Smooth muscle cell (in vitro differentiated cells): ENCODE results near the gene PLXNC1. TPM values are rescaled to one million over a fixed set of nuclear protein-coding genes. Genes with fewer than 3 reads are reported as not detected.

Source experiments
- DNase-seq: peaks from one replicate; lab custom pipeline; 2025; ENCODE audit not compliant: unreplicated experiment; lab: John Stamatoyannopoulos, UW
- H2AFZ ChIP-seq: fragments of 200-600 bp; sonication (generic); 2 replicates; pipeline ENCODE4 v1.6.0; 2016; ENCODE audit warnings: antibody characterized with exemption, low read depth, mild to moderate bottlenecking
- H3F3A ChIP-seq: fragments of 200-600 bp; sonication (generic); 2 replicates; pipeline ENCODE4 v1.6.0; 2017; ENCODE audit warnings: antibody characterized with exemption, low read depth
- H3K27ac ChIP-seq: fragments of 200-600 bp; sonication (generic); 2 replicates; pipeline ENCODE4 v1.5.1; 2016; ENCODE audit warnings: low read depth, mild to moderate bottlenecking
- H3K27me3 ChIP-seq: fragments of 200-600 bp; sonication (generic); 2 replicates; pipeline ENCODE4 v1.6.1; 2016; ENCODE audit warnings: low read depth, mild to moderate bottlenecking
- H3K36me3 ChIP-seq: fragments of 200-600 bp; sonication (generic); 2 replicates; pipeline ENCODE4 v1.5.1; 2016; ENCODE audit warnings: low read depth
- H3K4me1 ChIP-seq: fragments of 200-600 bp; sonication (generic); 2 replicates; pipeline ENCODE4 v1.5.1; 2016; ENCODE audit warnings: low read depth
- H3K4me2 ChIP-seq: fragments of 200-600 bp; sonication (generic); 2 replicates; pipeline ENCODE4 v1.6.0; 2016; ENCODE audit warnings: mild to moderate bottlenecking
- H3K4me3 ChIP-seq: fragments of 200-600 bp; sonication (generic); 2 replicates; pipeline ENCODE4 v1.5.1; 2016; ENCODE audit warnings: mild to moderate bottlenecking
- H3K79me2 ChIP-seq: fragments of 200-600 bp; sonication (generic); 2 replicates; pipeline ENCODE4 v1.6.0; 2016; ENCODE audit warnings: low read depth, mild to moderate bottlenecking
- H3K9ac ChIP-seq: fragments of 200-600 bp; sonication (generic); 2 replicates; pipeline ENCODE4 v1.6.0; 2016; ENCODE audit warnings: low read depth
- H3K9me3 ChIP-seq: fragments of 200-600 bp; sonication (generic); replicated peaks from 2 replicates; pipeline ENCODE4 v1.5.1; 2016; ENCODE audit warnings: low read depth
- H4K20me1 ChIP-seq: fragments of 200-600 bp; sonication (generic); 2 replicates; pipeline ENCODE4 v1.6.0; 2016; ENCODE audit warnings: low read depth
- WGBS: methylation state at CpG from one replicate; pipeline ENCODE4 v1.1.7; 2016; ENCODE audit warnings: low lambda C conversion rate; 5-methylcytosine and 5-hydroxymethylcytosine counted together
- polyA plus RNA-seq: library from polyadenylated mRNA; unstranded; fragments of >200 nt; fragmentation: Nextera tagmentation; extraction: Ambion mirVana; gene quantifications from 2 replicates; pipeline ENCODE4 v1.2.1, GENCODE V29; 2016
- total RNA-seq: library from RNA; depleted of rRNA; stranded (reverse); fragments of >200 nt; gene quantifications from 2 replicates; pipeline ENCODE4 v1.2.3, GENCODE V29; 2014
- TF ChIP-seq, protein P1 (sequence below): fragments of 200-600 bp; sonication (generic); IDR thresholded peaks from 2 replicates; pipeline ENCODE4 v1.5.1; 2017; ENCODE audit warnings: borderline replicate concordance, mild to moderate bottlenecking, antibody characterized with exemption; ENCODE audit not compliant: insufficient read depth, poor library complexity, severe bottlenecking

Gene PLXNC1
- total and polyA plus RNA-seq, 2 experiments from 2014 or later: 0.49 to 0.66 TPM

DNA sequence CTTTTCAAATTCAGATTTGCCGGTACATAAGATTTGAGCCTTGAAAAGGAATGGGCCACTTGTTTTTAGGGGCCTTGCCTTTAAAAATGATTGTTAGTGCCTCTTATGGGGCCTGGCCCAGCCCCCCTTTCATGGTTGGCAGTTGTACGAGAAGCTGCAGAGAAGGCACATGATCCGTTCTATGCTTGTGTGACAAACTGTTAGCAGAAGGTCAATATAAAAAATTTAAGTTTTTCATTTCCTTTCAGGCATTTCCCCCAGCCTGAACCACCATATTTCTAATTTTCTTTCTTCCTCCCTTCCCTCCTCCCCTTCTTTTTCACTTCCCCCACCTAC, 119.1 kb downstream of the PLXNC1 start:
- Histone ChIP-seq H4K20me1 (no peaks in the 10 kb centered on the region), H3K36me3 (no peaks in the 10 kb centered on the region), H3F3A (no peaks in the 10 kb centered on the region), H3K4me3 (no peak overlapping the region), H3K9me3 (no peaks in the 10 kb centered on the region), H3K4me1 (peaks cover 10% of the 10 kb centered on the region), H2AFZ (no peak overlapping the region), H3K4me2 (no peak overlapping the region), H3K79me2 (no peaks in the 10 kb centered on the region), H3K27ac (no peak overlapping the region), H3K9ac (no peak overlapping the region), H3K27me3 (peaks cover 33% of the 10 kb centered on the region)
- no peak for DNase-seq
- 85% methylated on average over 3 of the region's 3 CpGs for WGBS
- TF ChIP-seq, protein P1, sequence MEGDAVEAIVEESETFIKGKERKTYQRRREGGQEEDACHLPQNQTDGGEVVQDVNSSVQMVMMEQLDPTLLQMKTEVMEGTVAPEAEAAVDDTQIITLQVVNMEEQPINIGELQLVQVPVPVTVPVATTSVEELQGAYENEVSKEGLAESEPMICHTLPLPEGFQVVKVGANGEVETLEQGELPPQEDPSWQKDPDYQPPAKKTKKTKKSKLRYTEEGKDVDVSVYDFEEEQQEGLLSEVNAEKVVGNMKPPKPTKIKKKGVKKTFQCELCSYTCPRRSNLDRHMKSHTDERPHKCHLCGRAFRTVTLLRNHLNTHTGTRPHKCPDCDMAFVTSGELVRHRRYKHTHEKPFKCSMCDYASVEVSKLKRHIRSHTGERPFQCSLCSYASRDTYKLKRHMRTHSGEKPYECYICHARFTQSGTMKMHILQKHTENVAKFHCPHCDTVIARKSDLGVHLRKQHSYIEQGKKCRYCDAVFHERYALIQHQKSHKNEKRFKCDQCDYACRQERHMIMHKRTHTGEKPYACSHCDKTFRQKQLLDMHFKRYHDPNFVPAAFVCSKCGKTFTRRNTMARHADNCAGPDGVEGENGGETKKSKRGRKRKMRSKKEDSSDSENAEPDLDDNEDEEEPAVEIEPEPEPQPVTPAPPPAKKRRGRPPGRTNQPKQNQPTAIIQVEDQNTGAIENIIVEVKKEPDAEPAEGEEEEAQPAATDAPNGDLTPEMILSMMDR: no peak

DNA sequence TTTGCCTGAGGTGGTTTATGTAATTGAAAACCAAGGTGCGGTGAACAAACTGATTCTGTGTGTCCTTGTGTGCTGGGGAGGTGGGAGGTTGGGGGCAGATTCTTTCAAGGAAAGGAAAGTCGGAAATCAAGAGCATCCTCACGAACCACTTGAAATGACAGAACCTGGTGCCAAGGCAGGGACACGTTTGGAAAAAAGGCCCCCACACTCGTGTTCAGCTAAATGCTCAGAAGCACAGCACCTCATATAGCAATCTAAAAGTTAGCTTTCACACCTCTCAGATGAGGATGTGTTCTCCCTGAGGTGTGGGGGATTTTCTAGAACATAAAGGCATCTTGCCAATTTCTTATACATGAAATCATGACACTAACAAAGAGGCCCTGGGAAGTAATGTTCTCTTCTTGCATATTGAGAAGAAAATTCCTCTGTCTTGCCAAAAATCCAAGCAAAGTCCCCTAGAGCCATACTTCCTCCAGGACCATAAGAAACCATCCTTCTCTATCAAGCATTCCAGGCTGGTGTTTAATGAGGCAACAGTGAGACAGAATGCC, 119.6 kb downstream of the PLXNC1 start:
- no peak for DNase-seq
- Histone ChIP-seq H3K4me2 (no peak overlapping the region), H3K36me3 (no peaks in the 10 kb centered on the region), H3K27me3 (peaks cover 33% of the 10 kb centered on the region), H4K20me1 (no peaks in the 10 kb centered on the region), H3K9me3 (no peaks in the 10 kb centered on the region), H2AFZ (no peak overlapping the region), H3K79me2 (no peaks in the 10 kb centered on the region), H3K4me1 (peaks cover 10% of the 10 kb centered on the region), H3K27ac (no peak overlapping the region), H3K9ac (no peak overlapping the region), H3F3A (no peaks in the 10 kb centered on the region), H3K4me3 (no peak overlapping the region)
- TF ChIP-seq, protein P1: no peak
- WGBS: 97% methylated on average over 5 of the region's 5 CpGs

DNA sequence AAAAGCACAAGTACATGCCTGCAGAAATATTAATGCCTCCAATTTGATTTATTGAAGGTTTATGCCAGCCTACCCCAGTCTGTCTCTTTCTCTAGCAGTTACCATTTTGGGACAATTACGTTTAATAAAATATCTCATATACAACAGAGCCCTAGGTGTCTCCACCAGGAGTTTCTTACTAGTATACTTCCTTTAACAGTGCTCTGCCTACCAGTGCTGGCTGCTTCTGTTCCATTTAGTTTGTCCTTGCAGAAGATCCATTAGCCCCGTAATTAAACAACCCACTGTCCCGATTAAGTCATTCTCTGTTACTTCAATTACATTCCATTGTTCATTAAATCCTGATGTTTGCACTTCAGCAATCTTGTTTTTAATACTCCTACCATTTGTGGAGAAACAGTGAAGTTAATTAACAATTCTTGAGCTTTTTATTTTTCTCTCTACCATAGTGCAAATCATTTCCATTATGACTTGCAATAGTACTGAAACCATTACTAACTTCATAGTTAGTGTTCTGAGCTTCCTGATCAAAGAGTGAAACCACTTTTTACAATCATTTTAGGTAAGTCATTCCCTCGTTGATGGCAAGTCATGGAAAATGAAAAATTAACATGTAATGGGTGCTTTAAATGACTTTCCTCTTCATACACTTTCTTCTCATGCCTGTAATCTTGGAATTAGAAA, 121.1 kb downstream of the PLXNC1 start:
- peaks cover 5% of the 10 kb centered on the region for H3K4me1 ChIP-seq
- no peak overlapping the region for H3K27ac ChIP-seq
- H4K20me1 ChIP-seq: no peaks in the 10 kb centered on the region
- H3K9me3 ChIP-seq: no peaks in the 10 kb centered on the region
- no peak overlapping the region for H3K4me3 ChIP-seq
- H2AFZ ChIP-seq: no peak overlapping the region
- H3K27me3 ChIP-seq: peaks cover 33% of the 10 kb centered on the region
- TF ChIP-seq, protein P1: no peak
- H3F3A ChIP-seq: no peaks in the 10 kb centered on the region
- H3K36me3 ChIP-seq: no peaks in the 10 kb centered on the region
- DNase-seq: no peak
- WGBS: 90% methylated on average over 4 of the region's 4 CpGs
- no peak overlapping the region for H3K4me2 ChIP-seq
- H3K9ac ChIP-seq: no peak overlapping the region
- no peaks in the 10 kb centered on the region for H3K79me2 ChIP-seq

DNA sequence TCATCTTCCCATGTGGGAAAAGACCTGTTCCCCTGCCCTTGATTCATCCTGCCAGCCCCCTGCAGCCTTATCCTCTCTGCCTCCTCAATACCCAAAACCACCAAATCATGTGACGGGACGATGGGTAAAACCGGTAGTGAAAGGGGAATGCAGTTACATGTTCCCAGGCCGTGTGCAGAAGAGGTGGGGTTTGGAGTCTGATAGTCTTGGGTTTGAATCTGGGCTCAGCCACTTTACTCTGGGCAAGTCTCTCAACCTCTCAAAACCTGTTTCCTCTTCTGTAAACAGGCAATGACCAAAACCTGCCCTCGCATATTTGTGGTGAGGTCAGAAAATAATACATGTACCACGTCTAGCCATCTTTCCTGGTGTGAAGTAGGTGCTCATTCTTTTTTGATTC, 123.0 kb downstream of the PLXNC1 start:
- H3K9ac ChIP-seq: no peak overlapping the region
- H3K27ac ChIP-seq: no peak overlapping the region
- H3K4me1 ChIP-seq: no peaks in the 10 kb centered on the region
- no peaks in the 10 kb centered on the region for H3K36me3 ChIP-seq
- WGBS: 85% methylated on average over 6 of the region's 6 CpGs
- H3K9me3 ChIP-seq: no peaks in the 10 kb centered on the region
- no peak overlapping the region for H3K4me2 ChIP-seq
- no peak overlapping the region for H3K4me3 ChIP-seq
- H3K79me2 ChIP-seq: no peaks in the 10 kb centered on the region
- peaks cover 38% of the 10 kb centered on the region for H3K27me3 ChIP-seq
- H4K20me1 ChIP-seq: no peaks in the 10 kb centered on the region
- DNase-seq: no peak
- no peak overlapping the region for H2AFZ ChIP-seq
- TF ChIP-seq, protein P1: no peak
- H3F3A ChIP-seq: no peaks in the 10 kb centered on the region
